Thyroid gland (tissue), 4 donors: ENCODE measurements around the gene HOTAIR. TPM values are rescaled to one million over a fixed set of nuclear protein-coding genes. Genes with fewer than 3 reads are reported as not detected.

Source experiments
- DNase-seq, 2 donors: peaks; one replicate each; pipeline ENCODE4 v3.0.0-alpha.2; 2019
- H3K27ac ChIP-seq, 3 donors: fragments of 200-600 bp; sonication (generic); 1 replicate in 2 of 3; 2 replicates in 1 of 3; pipeline ENCODE4 v1.5.1; 2016 to 2019; ENCODE audit warnings: mild to moderate bottlenecking in 1 of 3, moderate library complexity in 1 of 3
- H3K27me3 ChIP-seq: fragments of 200-600 bp; sonication (generic); one replicate; pipeline ENCODE4 v1.5.1; 2019
- H3K36me3 ChIP-seq, 2 donors: fragments of 200-600 bp; sonication (generic); one replicate each; pipeline ENCODE4 v1.5.1; 2016 to 2019
- H3K4me1 ChIP-seq, 2 donors: fragments of 200-600 bp; sonication (generic); one replicate each; pipeline ENCODE4 v1.5.1; 2017 to 2019
- H3K4me3 ChIP-seq, 3 donors: fragments of 200-600 bp; sonication (generic); replicated peaks in 1 of 3; 1 replicate in 2 of 3; 2 replicates in 1 of 3; pipeline ENCODE4 v1.5.1; 2016; ENCODE audit warnings: mild to moderate bottlenecking in 1 of 3
- H3K9me3 ChIP-seq: fragments of 200-600 bp; sonication (generic); one replicate; pipeline ENCODE4 v1.5.1; 2017
- POLR2A ChIP-seq, 2 donors: fragments of 450-650 bp; IDR thresholded peaks; one replicate each; pipeline ENCODE4 v1.6.1; 2017; ENCODE audit warnings: antibody characterized with exemption in 2 of 2, mild to moderate bottlenecking in 2 of 2, moderate library complexity in 1 of 2
- WGBS, 2 donors: methylation state at CpG; one replicate each; pipeline ENCODE4 v1.1.5; 2017; 5-methylcytosine and 5-hydroxymethylcytosine counted together
- intact Hi-C: fragments of 100-400 bp; cut with DNase I; formaldehyde crosslinking; loops from one replicate; pipeline ENCODE4 v1.15.1; 2023
- total RNA-seq, 4 donors: library from RNA; depleted of rRNA; stranded (reverse); fragments of >200 nt; gene quantifications; one replicate each; pipeline ENCODE4 v1.2.3, GENCODE V29; 2016
- TF ChIP-seq, protein P1 (sequence below), 6 experiments: fragments of 200-600 bp in 3 of 6; fragments of 450-650 bp in 3 of 6; sonication (generic) in 3 of 6; IDR thresholded peaks; one replicate each; pipeline ENCODE4 v1.5.1; 2016 to 2019; ENCODE audit warnings: antibody characterized with exemption in 6 of 6, mild to moderate bottlenecking in 2 of 6, inconsistent platforms in 1 of 6, moderate library complexity in 1 of 6

HOTAIR gene
- total RNA-seq, 4 donors from 2014 or later: not detected

DNA sequence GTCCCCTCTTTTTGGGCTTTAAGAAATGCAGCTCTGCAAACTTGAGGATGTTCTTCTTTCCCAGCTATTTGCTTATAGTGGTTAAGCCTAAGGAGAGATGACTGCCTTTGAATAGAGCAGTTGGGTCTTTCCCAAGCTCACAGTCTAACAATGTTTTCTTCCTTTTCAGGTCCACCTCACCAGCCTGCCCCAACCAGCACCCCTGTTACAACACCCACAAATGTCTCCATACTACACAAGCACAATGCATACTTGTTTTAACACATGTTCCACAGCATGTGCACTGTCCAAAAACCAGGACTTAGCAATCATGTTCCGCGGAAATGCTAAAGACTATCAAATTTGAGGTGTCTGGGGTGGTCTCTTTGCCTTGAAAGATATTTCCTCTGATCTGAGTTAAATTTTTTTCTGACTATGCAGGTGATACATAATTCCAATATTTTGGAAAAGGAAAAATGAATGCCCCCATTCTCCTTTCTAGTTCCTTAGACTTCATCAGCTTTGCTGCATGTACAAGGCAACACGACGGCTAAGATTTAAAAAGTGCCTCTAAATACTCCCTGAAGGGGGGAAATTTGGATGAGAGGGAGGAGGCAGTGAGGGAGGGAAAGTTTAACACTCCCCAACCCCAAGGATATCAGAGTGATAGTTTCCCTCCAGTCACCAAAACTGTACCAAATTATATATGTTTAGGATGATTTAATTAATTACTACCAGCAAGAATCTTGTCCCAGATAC, 42.7 kb downstream of the HOTAIR start:
- Histone ChIP-seq H3K9me3 (no peaks in the 10 kb centered on the region), H3K36me3 (no peaks in the 10 kb centered on the region), H3K4me1 (peaks cover 0 to 3% of the 10 kb centered on the region in 2 donors), H3K4me3 (no peak overlapping the region), H3K27ac (no peak overlapping the region), H3K27me3 (peaks cover 46% of the 10 kb centered on the region)
- intact Hi-C loops: no loop called here
- no peak for TF ChIP-seq POLR2A (IDR thresholded peaks at IDR 0.05)
- TF ChIP-seq, protein P1, sequence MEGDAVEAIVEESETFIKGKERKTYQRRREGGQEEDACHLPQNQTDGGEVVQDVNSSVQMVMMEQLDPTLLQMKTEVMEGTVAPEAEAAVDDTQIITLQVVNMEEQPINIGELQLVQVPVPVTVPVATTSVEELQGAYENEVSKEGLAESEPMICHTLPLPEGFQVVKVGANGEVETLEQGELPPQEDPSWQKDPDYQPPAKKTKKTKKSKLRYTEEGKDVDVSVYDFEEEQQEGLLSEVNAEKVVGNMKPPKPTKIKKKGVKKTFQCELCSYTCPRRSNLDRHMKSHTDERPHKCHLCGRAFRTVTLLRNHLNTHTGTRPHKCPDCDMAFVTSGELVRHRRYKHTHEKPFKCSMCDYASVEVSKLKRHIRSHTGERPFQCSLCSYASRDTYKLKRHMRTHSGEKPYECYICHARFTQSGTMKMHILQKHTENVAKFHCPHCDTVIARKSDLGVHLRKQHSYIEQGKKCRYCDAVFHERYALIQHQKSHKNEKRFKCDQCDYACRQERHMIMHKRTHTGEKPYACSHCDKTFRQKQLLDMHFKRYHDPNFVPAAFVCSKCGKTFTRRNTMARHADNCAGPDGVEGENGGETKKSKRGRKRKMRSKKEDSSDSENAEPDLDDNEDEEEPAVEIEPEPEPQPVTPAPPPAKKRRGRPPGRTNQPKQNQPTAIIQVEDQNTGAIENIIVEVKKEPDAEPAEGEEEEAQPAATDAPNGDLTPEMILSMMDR (IDR thresholded peaks at IDR 0.05): no peak
- 28 to 47% methylated on average over 4 of the region's 4 CpGs for WGBS, 2 donors
- DNase-seq: no peak

DNA sequence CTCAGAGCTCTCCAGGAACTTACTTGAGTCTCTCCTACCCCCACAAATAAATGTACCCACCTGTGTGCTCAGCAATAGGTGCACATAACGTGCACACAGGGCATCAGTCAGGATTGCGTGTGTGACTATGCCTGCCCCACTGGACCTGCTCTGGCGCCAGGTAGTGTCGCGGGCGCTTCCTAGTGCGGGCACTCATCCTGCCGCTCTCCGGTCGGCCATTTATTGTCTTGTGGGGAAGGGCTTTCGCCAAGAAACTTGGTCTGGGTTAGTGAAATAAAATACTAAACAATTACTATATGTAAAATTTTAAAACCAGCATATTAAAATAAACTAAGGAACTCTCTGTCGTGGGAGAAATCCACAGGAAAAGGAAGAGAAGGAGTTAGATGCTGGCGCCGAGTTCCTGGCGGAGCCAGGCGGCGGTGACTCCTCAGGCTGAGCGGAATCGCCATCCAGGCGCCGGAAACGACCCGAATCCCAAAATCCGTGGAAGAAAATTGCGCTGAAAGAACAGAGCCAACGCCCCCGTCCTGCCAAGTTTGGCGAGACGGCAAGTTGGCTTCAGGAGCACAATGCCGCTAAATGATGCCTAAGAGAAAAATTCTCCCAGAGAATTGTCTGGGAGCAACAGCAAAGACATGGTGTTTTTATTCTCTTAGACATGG, 44.0 kb downstream of the HOTAIR start:
- Histone ChIP-seq H3K4me3 (no peak overlapping the region), H3K36me3 (no peaks in the 10 kb centered on the region), H3K27me3 (peaks cover 53% of the 10 kb centered on the region), H3K27ac (no peak overlapping the region), H3K4me1 (peaks cover 0 to 3% of the 10 kb centered on the region in 2 donors), H3K9me3 (no peaks in the 10 kb centered on the region)
- TF ChIP-seq, protein P1 (IDR thresholded peaks at IDR 0.05): no peak
- no peak for TF ChIP-seq POLR2A (IDR thresholded peaks at IDR 0.05)
- WGBS, 2 donors: 6% methylated on average over 30 of the region's 30 CpGs
- intact Hi-C loops: no loop called here
- DNase-seq: no peak

DNA sequence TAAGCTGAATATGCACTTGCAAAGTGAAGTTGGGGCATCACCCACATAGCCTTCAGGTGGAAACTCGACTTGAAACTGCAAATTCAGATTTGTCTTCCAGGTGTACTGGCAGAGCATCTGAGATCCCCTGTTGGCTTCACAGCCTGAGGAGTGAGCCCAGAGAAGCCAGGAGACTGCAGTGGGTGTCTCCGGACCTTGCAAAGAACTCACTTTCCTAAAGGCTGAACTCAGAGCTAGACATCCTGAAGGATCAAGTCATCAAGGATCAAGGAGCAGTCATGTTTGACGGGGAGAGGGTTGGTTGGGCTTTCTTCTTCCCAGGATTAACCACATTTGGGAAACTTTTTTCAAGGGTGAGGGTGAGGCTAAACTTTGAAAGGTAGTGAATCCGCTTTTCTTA, 45.2 kb downstream of the HOTAIR start:
- DNase-seq: no peak
- Histone ChIP-seq H3K27ac (no peak overlapping the region), H3K9me3 (no peaks in the 10 kb centered on the region), H3K4me1 (no peaks in the 10 kb centered on the region), H3K4me3 (no peak overlapping the region), H3K36me3 (no peaks in the 10 kb centered on the region), H3K27me3 (peaks cover 44% of the 10 kb centered on the region)
- intact Hi-C loops: no loop called here
- TF ChIP-seq, protein P1 (IDR thresholded peaks at IDR 0.05): no peak
- no peak for TF ChIP-seq POLR2A (IDR thresholded peaks at IDR 0.05)
- WGBS, 2 donors: 21 to 26% methylated on average over 4 of the region's 4 CpGs

DNA sequence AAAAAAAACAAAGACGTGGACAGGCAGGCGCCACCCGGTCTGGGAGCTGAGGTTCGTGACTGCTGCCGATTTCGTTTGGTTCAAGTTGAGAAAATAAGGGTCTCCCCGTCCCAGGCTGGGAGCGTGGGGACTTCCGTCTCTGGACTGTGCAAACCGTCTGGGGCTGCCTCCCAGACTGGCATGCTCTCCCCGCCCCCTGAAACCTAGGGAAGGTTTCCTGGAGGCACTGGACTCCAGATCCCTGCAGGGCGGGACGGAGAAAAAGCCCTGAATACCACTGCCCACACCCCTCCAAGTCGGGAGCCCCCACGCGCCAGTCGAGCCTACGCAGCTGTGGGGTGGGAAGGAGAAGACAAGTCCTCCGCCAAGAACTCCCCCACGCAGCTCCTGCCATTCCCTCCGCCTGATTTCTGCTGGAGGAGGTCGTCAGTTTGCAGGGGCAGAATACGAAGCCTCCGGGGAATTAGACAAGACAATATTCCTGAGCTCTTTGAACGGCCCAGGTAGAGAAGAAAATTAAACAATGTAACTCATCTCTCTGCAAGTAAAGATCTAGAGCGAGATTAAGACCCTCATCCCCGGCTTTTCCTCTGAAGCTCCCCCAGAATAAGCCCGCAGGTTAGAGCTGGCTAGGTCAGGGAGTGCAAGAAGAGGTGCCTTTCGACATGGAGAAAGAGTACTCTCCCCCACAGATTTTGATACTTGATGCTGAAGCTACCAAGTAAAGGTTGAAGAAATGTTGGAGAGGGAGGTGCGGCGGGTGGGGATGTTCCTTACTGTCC, 46.5 kb downstream of the HOTAIR start:
- WGBS, 2 donors: 5 to 11% methylated on average over 23 to 31 of the region's 31 CpGs
- H3K4me1 ChIP-seq: no peaks in the 10 kb centered on the region
- H3K9me3 ChIP-seq: no peaks in the 10 kb centered on the region
- TF ChIP-seq POLR2A (IDR thresholded peaks at IDR 0.05): no peak
- TF ChIP-seq, protein P1 (IDR thresholded peaks at IDR 0.05): no peak
- peaks cover 45% of the 10 kb centered on the region for H3K27me3 ChIP-seq
- intact Hi-C loops: no loop called here
- DNase-seq: no peak
- H3K4me3 ChIP-seq: no peak overlapping the region
- H3K27ac ChIP-seq: no peak overlapping the region
- no peaks in the 10 kb centered on the region for H3K36me3 ChIP-seq
